Activated T-helper 2 cell treated with anti-CD3 and anti-CD28 coated beads, Interferon-gamma antibody, Interleukin-2, Interleukin-4, amounts not matched to agents 10 μg/mL and 5 μg/mL and 100 μg/mL, durations not matched to agents 14 hours and 24 hours and 36 hours (primary cell): Measurements from ENCODE around the gene DUSP28. TPM values are rescaled to one million over a fixed set of nuclear protein-coding genes. Genes with fewer than 3 reads are reported as not detected.

Experiments
- DNase-seq: peaks from one replicate; pipeline ENCODE4 v3.0.0; 2021; ENCODE audit warnings: low spot score
- H3K27ac Mint-ChIP-seq: one replicate; pipeline ENCODE4 v1.8.0; 2021; ENCODE audit warnings: mixed read lengths
- H3K27me3 Mint-ChIP-seq: one replicate; pipeline ENCODE4 v1.8.0; 2021; ENCODE audit warnings: low read depth, mixed read lengths
- H3K36me3 Mint-ChIP-seq: one replicate; pipeline ENCODE4 v1.8.0; 2021; ENCODE audit warnings: low read depth, mixed read lengths
- H3K4me1 Mint-ChIP-seq: one replicate; pipeline ENCODE4 v1.8.0; 2021; ENCODE audit warnings: low read depth, mixed read lengths
- H3K4me3 Mint-ChIP-seq: one replicate; pipeline ENCODE4 v1.8.0; 2021; ENCODE audit warnings: low read depth, mild to moderate bottlenecking, moderate library complexity, mixed read lengths
- H3K9me3 Mint-ChIP-seq: one replicate; pipeline ENCODE4 v1.8.0; 2021; ENCODE audit warnings: mixed read lengths
- intact Hi-C: fragments of 100-400 bp; cut with micrococcal nuclease; formaldehyde crosslinking; loops from one replicate; pipeline ENCODE4 v1.15.1; 2023
- total RNA-seq: library from RNA; stranded (reverse); gene quantifications from 2 replicates; pipeline ENCODE4 v1.2.3, GENCODE V29; 2022

DUSP28 gene
- total RNA-seq, 1 donor from 2014 or later, result 4.8 TPM

DNA sequence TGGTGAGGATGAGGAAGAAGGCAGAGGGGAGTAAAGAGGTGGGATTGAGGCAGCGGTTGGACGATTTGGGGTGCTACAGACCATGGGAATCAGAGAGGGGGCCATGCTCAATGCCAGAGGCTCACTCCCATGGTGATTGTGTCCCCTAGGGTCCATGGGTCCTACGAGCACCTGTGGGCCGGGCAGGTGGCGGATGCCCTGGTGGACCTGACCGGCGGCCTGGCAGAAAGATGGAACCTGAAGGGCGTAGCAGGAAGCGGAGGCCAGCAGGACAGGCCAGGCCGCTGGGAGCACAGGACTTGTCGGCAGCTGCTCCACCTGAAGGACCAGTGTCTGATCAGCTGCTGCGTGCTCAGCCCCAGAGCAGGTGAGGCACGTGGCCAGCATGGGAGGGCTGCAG is 31.6 kb downstream of the DUSP28 start:
- H3K27me3 Mint-ChIP-seq, result no peaks in the 10 kb centered on the region
- H3K27ac Mint-ChIP-seq, result no peak overlapping the region
- no peak overlapping the region for H3K4me3 Mint-ChIP-seq

DNA sequence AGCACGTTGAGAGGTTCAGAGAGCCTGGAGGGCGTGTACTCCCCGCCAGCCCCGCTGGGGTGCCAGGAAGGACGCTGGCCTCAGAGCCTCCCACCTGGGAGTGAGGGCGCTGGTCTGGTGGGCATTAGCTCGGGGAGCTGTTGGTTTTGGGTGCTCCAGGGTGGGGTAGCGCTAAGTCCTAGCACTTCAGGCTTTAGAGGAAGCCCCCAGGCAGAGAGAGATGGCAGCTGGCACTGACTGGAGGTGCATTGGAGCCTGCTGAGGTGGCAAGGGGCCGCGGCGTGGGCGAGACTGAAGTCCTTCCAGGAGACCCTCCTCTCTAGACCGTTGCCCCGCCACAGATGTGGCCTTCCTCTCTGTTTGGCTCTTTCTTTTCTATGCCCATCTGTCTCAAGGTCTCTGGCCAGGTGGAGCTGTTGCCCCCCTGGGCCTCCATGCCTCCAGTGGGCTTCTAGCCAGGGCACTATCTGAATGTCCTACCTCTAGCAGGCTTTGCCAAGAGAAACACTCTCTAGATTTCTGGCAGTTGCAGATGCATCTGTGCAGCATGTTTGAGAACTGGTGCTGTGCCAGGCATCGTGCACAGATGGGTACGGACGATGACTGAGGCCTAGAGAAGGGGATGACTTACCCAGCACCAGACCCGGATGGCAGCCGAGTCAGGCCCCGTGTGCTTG is 33.0 kb downstream of the DUSP28 start:
- Mint-ChIP-seq H3K36me3 (peaks cover 28% of the 10 kb centered on the region), H3K27ac (no peak overlapping the region), H3K9me3 (no peaks in the 10 kb centered on the region), H3K4me1 (peaks cover 10% of the 10 kb centered on the region), H3K27me3 (no peaks in the 10 kb centered on the region), H3K4me3 (no peak overlapping the region)
- no peak for DNase-seq
- intact Hi-C loops, result no loop called here

More for the DNA sequence above, 31.6 kb downstream of the DUSP28 start:
- no peaks in the 10 kb centered on the region for H3K9me3 Mint-ChIP-seq
- H3K4me1 Mint-ChIP-seq, result peaks cover 18% of the 10 kb centered on the region
- intact Hi-C loops, result no loop called here
- no peak for DNase-seq
- H3K36me3 Mint-ChIP-seq, result peaks cover 28% of the 10 kb centered on the region

DNA sequence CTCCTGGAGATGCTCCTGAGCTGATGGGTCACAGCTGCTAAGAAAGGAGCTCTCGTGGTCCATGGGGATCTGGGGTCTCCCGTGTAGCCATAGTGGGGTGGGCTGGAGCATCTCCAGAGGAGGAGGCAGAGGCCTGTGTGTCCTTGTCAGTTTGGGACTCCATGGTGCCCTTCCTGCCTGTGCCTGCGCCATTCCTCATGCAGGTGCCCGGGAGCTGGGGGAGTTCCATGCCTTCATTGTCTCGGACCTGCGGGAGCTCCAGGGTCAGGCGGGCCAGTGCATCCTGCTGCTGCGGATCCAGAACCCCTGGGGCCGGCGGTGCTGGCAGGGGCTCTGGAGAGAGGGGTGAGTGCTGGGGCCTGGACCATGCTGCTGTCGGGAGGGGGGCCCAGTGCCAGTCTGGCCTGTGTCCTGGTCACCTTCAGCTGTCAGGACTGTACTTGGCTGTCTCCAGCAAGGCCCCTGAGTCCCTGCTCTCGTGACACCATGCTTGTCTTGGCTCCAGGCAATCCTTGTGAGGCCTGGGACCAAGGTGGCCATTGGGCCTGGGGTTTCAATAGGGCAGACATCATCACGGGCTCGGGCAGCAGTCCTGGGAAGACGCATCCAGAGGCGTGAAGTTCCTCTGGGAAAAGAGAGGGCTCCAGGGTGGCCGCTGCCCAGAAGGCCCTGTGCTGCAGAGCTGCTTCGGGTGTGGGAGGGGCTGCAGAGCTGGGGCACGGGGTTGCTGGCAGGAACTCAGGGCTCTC is 33.7 kb downstream of the DUSP28 start:
- H3K9me3 Mint-ChIP-seq, result no peaks in the 10 kb centered on the region
- DNase-seq, result no peak
- no peak overlapping the region for H3K27ac Mint-ChIP-seq
- H3K4me1 Mint-ChIP-seq, result peaks cover 3% of the 10 kb centered on the region
- no peaks in the 10 kb centered on the region for H3K27me3 Mint-ChIP-seq
- intact Hi-C loops, result no loop called here
- peaks cover 27% of the 10 kb centered on the region for H3K36me3 Mint-ChIP-seq
- H3K4me3 Mint-ChIP-seq, result no peak overlapping the region

DNA sequence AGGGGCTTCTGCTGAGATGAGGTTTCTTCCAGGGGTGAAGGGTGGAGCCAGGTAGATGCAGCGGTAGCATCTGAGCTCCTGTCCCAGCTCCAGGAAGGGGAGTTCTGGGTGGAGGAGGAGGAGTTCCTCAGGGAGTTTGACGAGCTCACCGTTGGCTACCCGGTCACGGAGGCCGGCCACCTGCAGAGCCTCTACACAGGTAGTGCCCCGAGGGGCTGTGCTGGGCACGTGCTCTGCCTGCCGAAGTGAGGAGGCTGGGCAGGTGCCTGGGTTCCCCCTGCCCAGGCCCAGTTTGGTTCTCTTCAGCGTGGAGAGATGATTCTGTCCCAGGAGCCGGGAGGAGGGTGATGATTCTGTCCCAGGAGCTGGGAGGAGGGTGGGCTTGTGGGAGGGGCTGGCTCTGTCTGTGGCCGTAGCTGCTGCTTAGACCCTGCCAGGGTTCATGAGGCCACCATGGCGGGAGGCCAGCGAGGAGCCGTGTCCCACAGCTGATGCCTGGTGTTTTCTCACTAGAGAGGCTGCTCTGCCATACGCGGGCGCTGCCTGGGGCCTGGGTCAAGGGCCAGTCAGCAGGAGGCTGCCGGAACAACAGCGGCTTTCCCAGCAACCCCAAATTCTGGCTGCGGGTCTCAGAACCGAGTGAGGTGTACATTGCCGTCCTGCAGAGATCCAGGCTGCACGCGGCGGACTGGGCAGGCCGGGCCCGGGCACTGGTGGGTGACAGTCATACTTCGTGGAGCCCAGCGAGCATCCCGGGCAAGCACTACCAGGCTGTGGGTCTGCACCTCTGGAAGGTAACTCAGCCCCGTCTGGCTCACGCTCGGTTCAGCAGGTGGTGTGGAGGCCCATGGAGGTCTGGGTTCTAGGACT is 34.6 kb downstream of the DUSP28 start:
- Mint-ChIP-seq H3K9me3 (no peaks in the 10 kb centered on the region), H3K27me3 (no peaks in the 10 kb centered on the region), H3K27ac (no peak overlapping the region), H3K4me1 (no peaks in the 10 kb centered on the region), H3K36me3 (peaks cover 21% of the 10 kb centered on the region), H3K4me3 (no peak overlapping the region)
- no peak for DNase-seq
- intact Hi-C loops, result no loop called here

DNA sequence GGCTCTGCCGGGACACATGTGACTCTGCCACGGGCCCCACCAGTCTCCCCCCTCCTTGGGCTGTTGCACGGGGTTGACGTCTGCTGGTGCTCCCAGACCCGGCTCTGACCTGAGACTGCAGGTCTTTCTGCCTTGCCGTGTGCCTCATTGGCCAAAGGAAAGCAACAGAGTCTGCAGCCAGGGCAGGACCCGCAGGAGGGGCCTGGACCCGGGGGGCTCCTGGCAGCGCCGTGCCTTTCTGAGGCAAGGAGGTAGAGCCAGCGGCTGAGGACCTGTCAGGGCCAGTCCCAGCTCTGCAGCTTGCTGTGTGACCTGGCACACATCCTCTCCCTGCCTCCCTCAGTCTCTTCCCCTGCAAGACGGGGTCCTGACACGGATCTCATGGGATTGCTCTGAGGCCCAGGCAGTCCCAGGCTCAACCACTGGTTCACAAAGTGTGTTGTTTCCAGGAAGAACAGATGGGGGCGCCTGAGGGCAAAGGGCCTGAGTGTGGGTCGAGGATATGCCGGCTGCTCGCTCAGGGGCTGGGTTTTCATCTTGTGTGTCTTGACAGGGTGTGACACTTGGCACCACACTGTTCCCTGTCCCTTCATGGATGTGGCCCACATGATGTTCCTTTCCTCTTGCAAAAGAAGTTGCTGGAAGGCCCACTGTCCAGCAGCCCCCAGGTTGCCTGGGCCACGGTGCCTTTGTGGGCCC is 35.4 kb downstream of the DUSP28 start:
- Mint-ChIP-seq H3K27ac (no peak overlapping the region), H3K9me3 (no peaks in the 10 kb centered on the region), H3K27me3 (no peaks in the 10 kb centered on the region), H3K36me3 (peaks cover 21% of the 10 kb centered on the region), H3K4me1 (no peaks in the 10 kb centered on the region), H3K4me3 (no peak overlapping the region)
- intact Hi-C loops, result no loop called here
- DNase-seq, result peak; percentile 43

DNA sequence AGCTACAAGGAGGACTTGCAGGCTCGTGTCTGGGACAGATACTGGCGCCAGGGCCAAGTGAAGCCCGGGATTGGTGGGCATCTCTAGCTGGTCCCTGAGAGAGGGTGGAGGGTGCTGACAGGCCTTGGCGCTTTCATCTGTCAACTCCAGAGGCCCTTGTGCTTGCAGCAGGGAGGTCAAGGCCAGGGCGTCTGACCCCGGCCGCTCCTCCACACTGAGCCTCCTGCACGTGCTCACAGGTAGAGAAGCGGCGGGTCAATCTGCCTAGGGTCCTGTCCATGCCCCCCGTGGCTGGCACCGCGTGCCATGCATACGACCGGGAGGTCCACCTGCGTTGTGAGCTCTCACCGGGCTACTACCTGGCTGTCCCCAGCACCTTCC is 35.9 kb downstream of the DUSP28 start:
- H3K36me3 Mint-ChIP-seq, result peaks cover 18% of the 10 kb centered on the region
- H3K4me1 Mint-ChIP-seq, result no peaks in the 10 kb centered on the region

DNA sequence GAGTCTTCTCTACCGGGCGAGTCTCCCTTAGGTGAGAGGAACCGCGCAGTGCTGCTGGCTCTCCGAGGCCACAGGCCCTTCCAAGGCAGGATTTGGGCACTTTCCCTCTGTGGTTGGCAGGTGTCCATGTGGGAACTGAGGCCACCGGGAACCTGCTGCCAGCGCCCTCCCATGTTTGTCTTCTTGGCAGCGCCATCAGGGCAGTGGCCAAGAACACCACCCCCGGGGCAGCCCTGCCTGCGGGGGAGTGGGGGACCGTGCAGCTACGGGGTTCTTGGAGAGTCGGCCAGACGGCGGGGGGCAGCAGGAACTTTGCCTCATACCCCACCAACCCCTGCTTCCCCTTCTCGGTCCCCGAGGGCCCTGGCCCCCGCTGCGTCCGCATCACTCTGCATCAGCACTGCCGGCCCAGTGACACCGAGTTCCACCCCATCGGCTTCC is 36.4 kb downstream of the DUSP28 start:
- peaks cover 14% of the 10 kb centered on the region for H3K36me3 Mint-ChIP-seq
- no peak for DNase-seq
- no peaks in the 10 kb centered on the region for H3K27me3 Mint-ChIP-seq
- H3K9me3 Mint-ChIP-seq, result no peaks in the 10 kb centered on the region
- H3K4me3 Mint-ChIP-seq, result no peak overlapping the region
- H3K4me1 Mint-ChIP-seq, result no peaks in the 10 kb centered on the region
- H3K27ac Mint-ChIP-seq, result no peak overlapping the region
- intact Hi-C loops, result no loop called here

More for the DNA sequence above, 35.9 kb downstream of the DUSP28 start:
- DNase-seq, result no peak
- H3K27ac Mint-ChIP-seq, result no peak overlapping the region
- H3K27me3 Mint-ChIP-seq, result no peaks in the 10 kb centered on the region
- H3K9me3 Mint-ChIP-seq, result no peaks in the 10 kb centered on the region
- no peak overlapping the region for H3K4me3 Mint-ChIP-seq
- intact Hi-C loops, result no loop called here

DNA sequence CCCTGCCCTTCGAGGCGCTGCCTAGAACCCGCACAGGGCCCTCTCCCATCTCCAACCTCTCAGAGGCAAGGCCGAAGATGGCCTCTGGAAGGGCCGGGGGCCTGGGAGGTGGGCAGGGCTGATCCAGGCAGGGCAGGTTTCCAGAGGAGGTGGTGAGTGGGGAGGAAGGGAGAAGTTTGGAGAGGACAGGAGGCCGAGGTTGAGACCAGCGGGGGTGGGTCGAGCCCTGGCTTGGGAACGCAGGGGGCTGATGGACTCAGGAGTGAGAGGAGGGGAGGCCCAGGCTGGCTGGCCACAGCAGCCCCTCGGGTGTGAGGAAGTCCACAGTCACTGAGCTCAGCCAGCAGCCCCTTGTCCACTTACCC is 36.9 kb downstream of the DUSP28 start:
- Mint-ChIP-seq H3K36me3 (peaks cover 12% of the 10 kb centered on the region), H3K4me3 (no peak overlapping the region), H3K27me3 (no peaks in the 10 kb centered on the region), H3K4me1 (no peaks in the 10 kb centered on the region), H3K27ac (no peak overlapping the region), H3K9me3 (no peaks in the 10 kb centered on the region)
- intact Hi-C loops, result no loop called here
- no peak for DNase-seq

DNA sequence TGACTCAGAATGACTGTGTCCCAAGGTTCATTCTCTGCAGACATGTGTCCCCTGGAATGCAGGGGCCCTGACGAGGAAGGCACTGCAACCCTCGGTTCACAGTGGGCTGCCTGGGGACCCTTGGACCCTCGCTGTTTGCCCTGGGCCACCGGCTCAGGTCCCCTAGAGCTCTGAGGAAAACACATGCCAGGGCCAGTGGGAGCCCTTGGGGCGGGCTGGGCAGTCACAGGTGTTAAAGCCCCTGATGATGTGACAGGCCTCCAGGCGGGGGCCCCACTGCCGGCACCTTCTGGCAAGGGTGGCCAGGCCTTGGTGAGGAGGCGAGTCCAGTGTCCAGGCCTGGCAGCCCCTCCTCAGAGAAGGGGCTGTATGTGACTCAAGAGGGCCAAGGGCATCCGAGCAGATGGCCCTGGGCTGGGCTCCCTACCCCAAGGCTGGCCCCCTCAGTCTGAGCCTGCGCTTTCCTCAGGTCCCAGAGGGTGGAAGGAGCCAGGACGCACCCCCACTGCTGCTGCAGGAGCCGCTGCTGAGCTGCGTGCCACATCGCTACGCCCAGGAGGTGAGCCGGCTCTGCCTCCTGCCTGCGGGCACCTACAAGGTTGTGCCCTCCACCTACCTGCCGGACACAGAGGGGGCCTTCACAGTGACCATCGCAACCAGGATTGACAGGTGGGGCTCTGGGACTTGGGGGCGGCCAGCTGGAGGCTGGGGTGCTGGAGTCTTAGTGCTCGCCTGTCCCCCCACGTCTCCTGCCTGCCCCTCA is 37.4 kb downstream of the DUSP28 start:
- peaks cover 7% of the 10 kb centered on the region for H3K36me3 Mint-ChIP-seq
- intact Hi-C loops, result no loop called here
- no peaks in the 10 kb centered on the region for H3K4me1 Mint-ChIP-seq
- H3K27me3 Mint-ChIP-seq, result no peaks in the 10 kb centered on the region
- no peak overlapping the region for H3K27ac Mint-ChIP-seq
- DNase-seq, result no peak
- no peak overlapping the region for H3K4me3 Mint-ChIP-seq
- H3K9me3 Mint-ChIP-seq, result no peaks in the 10 kb centered on the region

DNA sequence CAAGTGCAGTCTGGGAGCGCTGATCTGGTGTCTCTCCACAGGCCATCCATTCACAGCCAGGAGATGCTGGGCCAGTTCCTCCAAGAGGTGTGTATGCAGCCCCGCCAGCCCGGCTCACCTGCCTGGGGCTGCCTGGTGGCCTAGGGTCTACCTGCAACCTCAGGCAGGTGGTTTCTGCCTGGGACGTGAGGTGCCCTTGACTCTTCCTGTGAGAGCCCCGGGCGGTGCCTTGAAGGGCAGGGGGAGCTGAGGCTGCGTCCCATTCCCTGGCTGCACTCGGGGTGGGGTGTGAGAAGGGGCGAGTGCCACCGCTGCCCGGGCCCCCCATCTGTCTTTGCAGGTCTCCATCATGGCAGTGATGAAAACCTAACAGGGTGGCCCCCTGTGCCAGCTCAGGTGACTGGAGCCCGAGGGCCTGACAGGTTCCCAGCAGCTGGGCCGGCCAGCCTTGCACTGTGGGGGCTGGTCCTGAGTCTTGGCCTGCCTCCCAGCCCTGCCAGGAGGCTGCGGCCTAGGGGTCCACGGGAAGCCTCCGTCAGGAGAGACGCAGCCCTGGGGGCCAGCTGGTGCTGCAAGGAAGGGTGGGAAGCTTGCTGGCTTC is 38.3 kb downstream of the DUSP28 start:
- H3K4me3 Mint-ChIP-seq, result no peak overlapping the region
- intact Hi-C loops, result no loop called here
- peaks cover 5% of the 10 kb centered on the region for H3K36me3 Mint-ChIP-seq
- H3K9me3 Mint-ChIP-seq, result no peaks in the 10 kb centered on the region
- no peaks in the 10 kb centered on the region for H3K4me1 Mint-ChIP-seq
- H3K27ac Mint-ChIP-seq, result no peak overlapping the region
- H3K27me3 Mint-ChIP-seq, result no peaks in the 10 kb centered on the region
- no peak for DNase-seq

DNA sequence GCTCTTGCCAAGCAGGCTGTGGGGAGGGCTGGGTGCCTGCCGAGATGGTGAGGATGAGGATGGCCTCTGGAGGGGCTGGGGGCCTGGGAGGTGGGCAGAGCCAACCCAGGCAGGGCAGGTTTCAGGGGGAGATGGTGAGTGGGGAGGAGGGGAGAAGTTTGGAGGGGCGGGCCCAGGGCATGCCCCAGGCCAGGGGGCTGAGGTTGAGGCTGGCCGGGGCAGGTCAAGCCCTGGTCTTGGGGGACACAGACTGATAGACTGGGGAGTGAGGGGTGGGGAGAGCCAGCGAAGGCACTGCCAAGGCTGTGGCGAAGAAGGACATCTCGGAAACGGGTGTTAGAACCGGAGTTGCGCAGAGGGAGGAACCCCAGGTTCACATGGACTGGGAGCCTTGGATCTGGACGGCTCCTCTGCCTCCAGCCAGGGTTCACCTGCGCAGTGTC is 39.0 kb downstream of the DUSP28 start:
- intact Hi-C loops, result no loop called here
- H3K27ac Mint-ChIP-seq, result no peak overlapping the region
- no peak overlapping the region for H3K4me3 Mint-ChIP-seq
- no peaks in the 10 kb centered on the region for H3K9me3 Mint-ChIP-seq
- peaks cover 5% of the 10 kb centered on the region for H3K36me3 Mint-ChIP-seq
- H3K4me1 Mint-ChIP-seq, result no peaks in the 10 kb centered on the region
- DNase-seq, result no peak
- no peaks in the 10 kb centered on the region for H3K27me3 Mint-ChIP-seq
